Measurements from ENCODE around the gene GNAI1.

- TF ChIP-seq CTCF (IDR thresholded peaks at IDR 0.05; ENCODE audit: low read depth, low read length, missing input control) = no peak
- TF ChIP-seq GABPA (IDR thresholded peaks at IDR 0.05 in 1 of 2, conservative IDR thresholded peaks at IDR 0.05 in 1 of 2) = no peak
- no peak for TF ChIP-seq REST (IDR thresholded peaks at IDR 0.05)
- no peak for TF ChIP-seq MAX (IDR thresholded peaks at IDR 0.05)
- TF ChIP-seq RAD21 (IDR thresholded peaks at IDR 0.05) = no peak
- no peak for TF ChIP-seq ZBTB33 (IDR thresholded peaks at IDR 0.05)
- no peak for TF ChIP-seq JUND (IDR thresholded peaks at IDR 0.05)
- TF ChIP-seq YY1 (IDR thresholded peaks at IDR 0.05) = no peak
- TF ChIP-seq ATF3 (IDR thresholded peaks at IDR 0.05) = no peak
- TF ChIP-seq EGR1 (IDR thresholded peaks at IDR 0.05; ENCODE audit: low read depth in 2 of 2) = no peak
Measured at GRCh38 chr7:80175744-80176143, 41.1 kb downstream of the GNAI1 start.
